ENCODE results near the gene OSBPL6. TPM values are rescaled to one million over a fixed set of nuclear protein-coding genes. Genes with fewer than 3 reads are reported as not detected.

The OSBPL6 gene
- total RNA-seq, 4 donors from 2014 or later: 1.8 to 3.3 (median 2.3) TPM

- 53% methylated on average over 1 of the region's 1 CpG for WGBS
Measured at GRCh38 chr2:178247250-178247649, 52.9 kb downstream of the OSBPL6 start.

DNA sequence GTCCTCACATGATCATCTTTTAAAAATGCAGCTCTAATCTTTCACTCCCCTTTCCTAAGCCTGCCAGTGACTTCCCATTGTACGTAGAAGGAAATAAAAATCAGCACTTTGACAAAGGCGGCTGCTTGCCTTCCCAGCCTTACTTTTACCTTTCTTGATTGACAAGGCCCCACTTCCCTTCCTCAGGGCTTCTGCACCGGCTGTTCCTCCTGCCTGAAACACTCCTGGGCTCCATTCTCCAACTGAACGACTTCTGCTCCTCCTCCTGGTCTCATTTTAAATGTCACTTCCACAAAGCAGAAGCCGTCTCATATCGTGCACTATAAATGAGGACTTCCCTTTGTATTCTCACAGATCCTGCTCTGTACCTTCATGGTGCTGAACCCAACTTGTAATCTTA lies 56.1 kb downstream of the OSBPL6 start:
- intact Hi-C loops (cut with DNase I): no loop called here
- Histone ChIP-seq H3K27ac (replicated peaks in 1 of 4) (no peak overlapping the region), H3K36me3 (no peaks in the 10 kb centered on the region), H3K4me3 (no peak overlapping the region), H3K4me1 (peaks cover 0 to 12% (median 8%) of the 10 kb centered on the region in 4 donors), H3K27me3 (no peaks in the 10 kb centered on the region), H3K9me3 (no peaks in the 10 kb centered on the region)
- 74% methylated on average over 6 of the region's 6 CpGs for WGBS
- DNase-seq (ENCODE audit: extremely low spot score): no peak
- TF ChIP-seq POLR2AphosphoS5 (IDR thresholded peaks at IDR 0.05) (no peak), CTCF (IDR thresholded peaks at IDR 0.05) (no peak), POLR2A (IDR thresholded peaks at IDR 0.05; ENCODE audit: low read depth) (no peak), EP300 (IDR thresholded peaks at IDR 0.05) (no peak)

More at GRCh38 chr2:178247250-178247649, 52.9 kb downstream of the OSBPL6 start:
- H3K4me3 ChIP-seq: no peak overlapping the region
- no peaks in the 10 kb centered on the region for H3K27me3 ChIP-seq
- peaks cover 4 to 16% (median 10%) of the 10 kb centered on the region in 4 donors for H3K4me1 ChIP-seq
- intact Hi-C loops (cut with DNase I): no loop called here
- no peak overlapping the region for H3K27ac ChIP-seq (replicated peaks in 1 of 4)
- TF ChIP-seq EP300 (IDR thresholded peaks at IDR 0.05) (no peak), POLR2A (IDR thresholded peaks at IDR 0.05; ENCODE audit: low read depth) (no peak), CTCF (IDR thresholded peaks at IDR 0.05) (no peak), POLR2AphosphoS5 (IDR thresholded peaks at IDR 0.05) (no peak)
- DNase-seq (ENCODE audit: extremely low spot score): no peak
- no peaks in the 10 kb centered on the region for H3K36me3 ChIP-seq
- no peaks in the 10 kb centered on the region for H3K9me3 ChIP-seq

GRCh38 chr2:178251151-178251955 lies 57.0 kb downstream of the OSBPL6 start:
- intact Hi-C loops (cut with DNase I): no loop called here
- Histone ChIP-seq H3K36me3 (no peaks in the 10 kb centered on the region), H3K27me3 (no peaks in the 10 kb centered on the region), H3K27ac (replicated peaks in 1 of 4) (no peak overlapping the region), H3K4me3 (no peak overlapping the region), H3K4me1 (peaks cover 0 to 12% (median 7%) of the 10 kb centered on the region in 4 donors), H3K9me3 (no peaks in the 10 kb centered on the region)
- no peak for TF ChIP-seq CTCF (IDR thresholded peaks at IDR 0.05)
- no peak for TF ChIP-seq POLR2AphosphoS5 (IDR thresholded peaks at IDR 0.05)
- no peak for TF ChIP-seq EP300 (IDR thresholded peaks at IDR 0.05)
- no peak for TF ChIP-seq POLR2A (IDR thresholded peaks at IDR 0.05; ENCODE audit: low read depth)
- DNase-seq (ENCODE audit: extremely low spot score): no peak
- 51% methylated on average over 7 of the region's 7 CpGs for WGBS

DNA sequence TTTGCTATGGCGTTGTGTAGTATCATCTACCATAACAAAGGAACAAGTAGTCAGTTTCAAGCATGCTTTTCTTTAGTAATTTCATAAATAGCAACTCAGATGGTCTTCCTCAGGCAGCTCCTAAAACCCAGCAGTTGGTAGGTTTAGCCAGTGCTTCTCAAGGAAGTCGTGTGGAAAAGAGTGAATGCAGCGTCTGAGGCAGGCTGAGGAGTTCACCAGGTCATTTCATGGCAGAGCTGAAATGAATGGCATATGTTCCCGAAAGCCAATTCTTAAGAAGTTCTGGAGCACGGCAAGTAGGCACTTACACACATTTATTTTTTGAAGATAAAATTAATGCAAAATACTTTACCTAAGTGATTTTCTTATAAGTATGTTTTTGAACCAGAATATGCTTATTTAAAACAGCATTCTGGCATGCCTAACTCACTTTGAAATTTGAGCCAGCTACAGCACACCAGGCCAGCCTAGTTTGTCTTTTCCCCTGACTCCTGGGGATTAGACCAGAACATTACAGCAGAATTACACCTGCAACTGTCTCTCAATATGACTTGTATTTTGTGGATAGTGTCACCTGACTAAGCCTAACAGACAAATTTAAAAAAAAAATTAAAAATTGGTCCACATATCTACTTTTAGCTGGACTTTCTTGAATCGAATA lies 62.2 kb downstream of the OSBPL6 start:
- peaks cover 0 to 5% (median 2%) of the 10 kb centered on the region in 4 donors for H3K4me1 ChIP-seq
- DNase-seq (ENCODE audit: extremely low spot score): no peak
- TF ChIP-seq POLR2A (IDR thresholded peaks at IDR 0.05; ENCODE audit: low read depth) (no peak), EP300 (IDR thresholded peaks at IDR 0.05) (no peak), POLR2AphosphoS5 (IDR thresholded peaks at IDR 0.05) (no peak), CTCF (IDR thresholded peaks at IDR 0.05) (no peak)
- no peak overlapping the region for H3K27ac ChIP-seq (replicated peaks in 1 of 4)
- H3K4me3 ChIP-seq: no peak overlapping the region
- H3K27me3 ChIP-seq: no peaks in the 10 kb centered on the region
- intact Hi-C loops (cut with DNase I): no loop called here
- WGBS: 70% methylated on average over 6 of the region's 6 CpGs
- no peaks in the 10 kb centered on the region for H3K9me3 ChIP-seq
- H3K36me3 ChIP-seq: no peaks in the 10 kb centered on the region
